Measurements from ENCODE around the gene NCOR1.

NCOR1 gene

GRCh38 chr17:16040710-16041251 lies 174.6 kb downstream of the NCOR1 start:
- H3K9me3 ChIP-seq (ENCODE audit: insufficient read depth, low read length), result no peaks in the 10 kb centered on the region
- peaks cover 16% of the 10 kb centered on the region for H3K36me3 ChIP-seq (replicated peaks; ENCODE audit: low read depth, low read length)
- no peak overlapping the region for H2AFZ ChIP-seq (ENCODE audit: low read depth, low read length)
- no peaks in the 10 kb centered on the region for H4K20me1 ChIP-seq (ENCODE audit: insufficient read depth, low read length)
- no peaks in the 10 kb centered on the region for H3K27me3 ChIP-seq (ENCODE audit: low read depth, low read length)
- H3K4me2 ChIP-seq (ENCODE audit: low read length), result no peak overlapping the region
- no peak for TF ChIP-seq EZH2phosphoT487 (IDR thresholded peaks at IDR 0.05; ENCODE audit: low read depth)
- no peak overlapping the region for H3K4me3 ChIP-seq (ENCODE audit: low read length)
- H3K4me1 ChIP-seq (ENCODE audit: low read length), result peaks cover 4% of the 10 kb centered on the region; the same call in 1 of the 2 replicates
- H3K27ac ChIP-seq (ENCODE audit: low read length), result no peak overlapping the region
- no peaks in the 10 kb centered on the region for H3K79me2 ChIP-seq (ENCODE audit: low read length)
- no peak overlapping the region for H3K9ac ChIP-seq (ENCODE audit: low read length)

- no peak overlapping the region for H2AFZ ChIP-seq (ENCODE audit: low read depth, low read length)
- H3K36me3 ChIP-seq (replicated peaks; ENCODE audit: low read depth, low read length), result peaks cover 15% of the 10 kb centered on the region
- no peaks in the 10 kb centered on the region for H3K27me3 ChIP-seq (ENCODE audit: low read depth, low read length)
- no peaks in the 10 kb centered on the region for H3K79me2 ChIP-seq (ENCODE audit: low read length)
- H3K4me3 ChIP-seq (ENCODE audit: low read length), result no peak overlapping the region
- no peaks in the 10 kb centered on the region for H4K20me1 ChIP-seq (ENCODE audit: insufficient read depth, low read length)
- H3K9me3 ChIP-seq (ENCODE audit: insufficient read depth, low read length), result no peaks in the 10 kb centered on the region
- no peak overlapping the region for H3K4me2 ChIP-seq (ENCODE audit: low read length)
- no peak for TF ChIP-seq CTCF (IDR thresholded peaks at IDR 0.05; ENCODE audit: low read depth, low read length)
- no peak for TF ChIP-seq EZH2phosphoT487 (IDR thresholded peaks at IDR 0.05; ENCODE audit: low read depth)
- peaks cover 4% of the 10 kb centered on the region; the same call in 1 of the 2 replicates for H3K4me1 ChIP-seq (ENCODE audit: low read length)
- no peak overlapping the region for H3K27ac ChIP-seq (ENCODE audit: low read length)
- no peak overlapping the region for H3K9ac ChIP-seq (ENCODE audit: low read length)
These were observed 177.7 kb downstream of the NCOR1 start for GRCh38 chr17:16037636-16038035.

GRCh38 chr17:16036261-16036660 lies 179.1 kb downstream of the NCOR1 start:
- Histone ChIP-seq H3K27ac (ENCODE audit: low read length) (no peak overlapping the region), H3K27me3 (ENCODE audit: low read depth, low read length) (no peaks in the 10 kb centered on the region), H3K4me2 (ENCODE audit: low read length) (no peak overlapping the region), H3K4me3 (ENCODE audit: low read length) (no peak overlapping the region), H3K9me3 (ENCODE audit: insufficient read depth, low read length) (no peaks in the 10 kb centered on the region), H3K9ac (ENCODE audit: low read length) (no peak overlapping the region), H4K20me1 (ENCODE audit: insufficient read depth, low read length) (no peaks in the 10 kb centered on the region), H3K79me2 (ENCODE audit: low read length) (no peaks in the 10 kb centered on the region), H3K4me1 (ENCODE audit: low read length) (peaks cover 4% of the 10 kb centered on the region; the same call in 1 of the 2 replicates), H3K36me3 (replicated peaks; ENCODE audit: low read depth, low read length) (peaks cover 20% of the 10 kb centered on the region), H2AFZ (ENCODE audit: low read depth, low read length) (no peak overlapping the region)
- TF ChIP-seq EZH2phosphoT487 (IDR thresholded peaks at IDR 0.05; ENCODE audit: low read depth) (no peak), CTCF (IDR thresholded peaks at IDR 0.05; ENCODE audit: low read depth, low read length) (no peak)

- H3K9ac ChIP-seq (ENCODE audit: low read length), result no peak overlapping the region
- H3K27ac ChIP-seq (ENCODE audit: low read length), result no peak overlapping the region
- no peaks in the 10 kb centered on the region for H3K9me3 ChIP-seq (ENCODE audit: insufficient read depth, low read length)
- no peaks in the 10 kb centered on the region for H3K79me2 ChIP-seq (ENCODE audit: low read length)
- H3K4me1 ChIP-seq (ENCODE audit: low read length), result peaks cover 4% of the 10 kb centered on the region; the same call in 1 of the 2 replicates
- H3K4me2 ChIP-seq (ENCODE audit: low read length), result no peak overlapping the region
- H3K27me3 ChIP-seq (ENCODE audit: low read depth, low read length), result no peaks in the 10 kb centered on the region
- no peaks in the 10 kb centered on the region for H4K20me1 ChIP-seq (ENCODE audit: insufficient read depth, low read length)
- no peak overlapping the region for H2AFZ ChIP-seq (ENCODE audit: low read depth, low read length)
- H3K4me3 ChIP-seq (ENCODE audit: low read length), result no peak overlapping the region
- H3K36me3 ChIP-seq (replicated peaks; ENCODE audit: low read depth, low read length), result peaks cover 33% of the 10 kb centered on the region
- TF ChIP-seq CTCF (IDR thresholded peaks at IDR 0.05; ENCODE audit: low read depth, low read length) (no peak), EZH2phosphoT487 (IDR thresholded peaks at IDR 0.05; ENCODE audit: low read depth) (no peak)
These were observed 181.5 kb downstream of the NCOR1 start for GRCh38 chr17:16033729-16034349.
